HG03196 (cell line): ENCODE measurements around the gene CCDC110.

Source experiments
- ATAC-seq: cut with Tn5 transposase; IDR thresholded peaks from one replicate; pipeline ENCODE4 v1.9.1; 2021; ENCODE audit not compliant: unreplicated experiment

Gene CCDC110

GRCh38 chr4:185473247-185473646 is 1.7 kb upstream of the CCDC110 start:
- no peak for ATAC-seq

DNA sequence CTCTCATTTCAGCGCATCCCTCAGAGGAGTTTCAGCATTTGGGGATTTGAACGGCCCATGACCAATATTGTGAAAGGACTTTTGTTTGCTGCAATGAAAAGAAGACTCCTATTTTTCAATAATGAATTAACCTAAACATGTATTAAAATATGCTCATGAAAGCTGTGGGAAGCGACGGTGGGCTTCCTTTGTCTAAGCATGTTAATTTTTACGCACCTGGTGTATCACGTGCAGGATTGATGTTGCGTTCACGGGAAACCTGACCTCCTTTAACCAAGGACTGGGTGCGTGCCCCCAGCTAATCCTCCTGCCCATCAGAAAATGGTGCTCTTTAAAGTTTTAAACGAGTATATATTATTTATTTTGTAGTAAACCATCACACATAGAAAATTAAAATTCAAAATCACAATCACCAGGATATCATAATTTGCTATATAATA is 590 bp upstream of the CCDC110 start:
- no peak for ATAC-seq

- no peak for ATAC-seq
These were observed 885 bp downstream of the CCDC110 start for GRCh38 chr4:185470501-185471195.

DNA sequence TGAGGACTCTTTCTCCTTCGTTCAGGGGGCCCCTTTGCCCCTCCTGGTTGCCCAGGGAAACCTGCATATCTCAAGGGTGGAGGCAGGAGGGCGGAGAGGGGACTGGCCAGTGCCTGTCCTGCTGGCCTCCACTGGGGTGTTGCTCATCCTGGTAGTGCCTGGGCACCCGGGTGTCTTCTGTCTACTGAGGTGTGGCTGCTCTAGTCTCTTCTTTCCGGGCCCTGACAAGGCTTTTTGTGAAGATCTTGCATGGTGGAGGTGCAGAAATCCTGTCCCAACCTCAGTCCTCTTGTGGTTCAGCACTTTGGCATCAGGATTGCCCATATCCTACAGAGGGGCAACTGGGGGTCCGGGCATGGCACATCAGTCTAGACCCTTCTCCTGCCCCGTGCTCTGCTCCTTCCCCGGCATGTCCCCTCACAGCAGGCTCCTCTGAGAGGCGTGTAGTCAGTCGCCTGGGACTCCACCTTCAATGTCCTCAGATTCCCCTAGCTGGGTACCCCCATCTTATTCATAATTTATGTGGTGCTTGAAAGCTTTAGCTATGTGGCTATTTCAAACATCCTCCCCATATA is 1.9 kb downstream of the CCDC110 start:
- no peak for ATAC-seq

GRCh38 chr4:185468999-185469398 is 2.5 kb downstream of the CCDC110 start:
- ATAC-seq: no peak

GRCh38 chr4:185467991-185468390 is 3.5 kb downstream of the CCDC110 start:
- no peak for ATAC-seq

GRCh38 chr4:185467101-185467500 is 4.4 kb downstream of the CCDC110 start:
- no peak for ATAC-seq

GRCh38 chr4:185465707-185466106 is 5.8 kb downstream of the CCDC110 start:
- no peak for ATAC-seq

- no peak for ATAC-seq
These were observed 6.6 kb downstream of the CCDC110 start for GRCh38 chr4:185464887-185465286.

DNA sequence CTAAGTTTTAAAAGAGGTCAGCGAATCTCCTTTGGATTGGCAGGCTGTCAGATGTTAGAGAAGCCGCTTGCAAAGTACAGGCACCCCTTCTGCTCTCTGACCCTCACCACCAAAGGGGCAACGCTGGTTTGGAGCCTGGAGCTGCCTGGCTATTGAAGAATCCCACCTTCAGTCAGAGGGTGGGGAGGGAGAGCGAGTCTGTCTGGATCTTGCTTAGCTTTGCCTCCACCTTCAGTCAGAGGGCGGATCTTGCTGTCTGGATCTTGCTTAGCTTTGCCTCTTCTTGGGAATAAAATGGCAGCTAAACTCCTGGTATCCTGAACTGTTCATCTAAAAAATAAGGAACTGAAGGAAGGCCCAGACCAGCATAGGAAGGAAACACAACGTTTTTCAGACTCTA is 7.3 kb downstream of the CCDC110 start:
- no peak for ATAC-seq

DNA sequence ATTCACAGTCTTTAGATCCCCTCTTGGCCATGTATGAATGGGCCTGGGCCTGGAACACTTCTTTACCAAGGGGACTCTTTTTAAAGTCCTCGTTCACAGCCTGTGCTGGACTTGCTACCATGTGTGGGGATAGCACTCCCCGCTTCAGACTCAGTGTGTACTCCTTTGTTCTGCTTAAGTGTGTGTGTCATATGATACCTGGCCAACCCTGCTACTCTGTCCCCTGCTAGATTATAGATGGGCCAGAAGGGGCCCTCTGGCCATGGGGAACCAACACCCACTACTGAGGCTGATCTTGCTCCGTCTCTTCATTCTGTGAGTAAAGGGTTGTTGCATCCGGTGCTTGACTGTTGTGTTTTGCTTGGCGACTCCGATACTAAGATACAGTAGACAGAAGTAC is 8.0 kb downstream of the CCDC110 start:
- no peak for ATAC-seq

DNA sequence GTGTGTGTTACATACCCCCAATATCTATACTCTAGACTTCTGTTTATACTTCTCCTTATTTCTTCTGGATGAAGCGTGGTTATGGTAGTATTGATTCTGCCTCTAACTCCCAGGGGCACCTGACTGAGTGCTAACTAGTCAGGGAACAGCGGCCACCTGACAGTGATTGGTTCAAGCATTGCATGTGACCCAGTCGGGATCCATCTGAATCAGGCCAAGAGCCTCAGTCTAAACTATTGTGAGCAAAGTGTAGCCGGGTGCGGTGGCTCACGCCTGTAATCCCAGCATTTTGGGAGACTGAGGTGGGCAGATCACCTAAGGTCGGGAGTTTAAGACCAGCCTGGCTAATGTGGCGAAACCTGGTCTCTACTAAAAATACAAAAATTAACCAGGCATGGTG is 10.0 kb downstream of the CCDC110 start:
- no peak for ATAC-seq

DNA sequence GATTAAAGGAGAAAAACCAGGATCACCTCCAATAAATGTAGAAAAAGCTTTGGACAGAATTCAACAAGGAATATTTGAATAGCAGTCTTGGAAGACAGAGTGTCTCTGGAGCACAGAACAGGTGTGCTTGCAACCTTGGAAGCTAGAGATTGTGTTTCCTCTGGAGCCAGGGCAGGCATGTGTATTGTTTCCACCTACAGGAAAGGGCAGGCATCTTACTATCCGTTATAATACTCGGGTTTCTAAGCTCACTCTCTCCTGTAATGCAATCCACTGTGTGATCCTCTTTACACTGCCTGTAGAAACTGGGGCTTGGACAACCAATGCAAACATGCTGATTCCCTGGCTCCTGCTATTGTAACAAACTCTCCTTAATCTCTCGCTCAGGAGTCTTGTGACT is 14.4 kb downstream of the CCDC110 start:
- ATAC-seq: no peak

GRCh38 chr4:185456131-185456530 is 15.4 kb downstream of the CCDC110 start:
- ATAC-seq: no peak

DNA sequence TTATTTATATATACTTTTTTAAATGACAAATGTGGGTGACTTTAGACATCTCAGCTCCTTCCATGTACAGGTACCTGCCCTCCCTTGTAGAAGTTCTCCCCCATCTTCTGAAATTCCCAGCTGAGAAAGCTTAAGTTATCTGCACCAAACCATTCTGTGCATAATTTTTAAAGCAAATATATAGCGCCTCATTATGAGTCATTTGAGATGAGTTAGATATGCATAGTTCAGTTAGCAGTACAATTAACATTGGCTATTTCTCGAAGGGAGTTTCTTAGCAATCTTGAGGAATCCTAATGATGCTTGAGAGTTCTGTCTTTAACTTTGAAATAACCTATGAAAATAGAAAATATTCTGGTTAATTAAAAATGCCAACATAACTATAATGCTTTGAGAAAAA is 26.3 kb downstream of the CCDC110 start:
- ATAC-seq: no peak

DNA sequence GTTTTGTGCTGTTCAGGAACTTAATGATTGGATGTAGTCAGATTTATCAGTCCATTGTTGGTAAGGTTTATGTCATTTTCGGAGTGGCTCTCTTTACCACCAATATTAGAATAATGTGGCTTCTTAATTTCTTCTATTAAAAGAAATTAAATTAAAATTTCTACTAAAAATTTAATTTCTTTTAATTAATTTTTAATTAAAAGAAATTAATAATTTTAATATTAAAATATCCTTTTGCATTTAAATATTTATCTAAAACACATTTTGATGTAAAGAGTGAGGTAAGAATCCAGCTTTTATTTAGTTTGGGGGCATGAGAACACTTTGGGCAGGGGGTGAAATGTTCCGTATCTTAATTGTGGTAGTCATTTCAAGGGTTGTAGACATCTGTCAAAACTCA is 30.1 kb downstream of the CCDC110 start:
- no peak for ATAC-seq

- no peak for ATAC-seq
These were observed 33.7 kb downstream of the CCDC110 start for GRCh38 chr4:185437809-185438208.

GRCh38 chr4:185435466-185435865 is 36.1 kb downstream of the CCDC110 start:
- ATAC-seq: no peak

GRCh38 chr4:185429660-185430059 is 41.9 kb downstream of the CCDC110 start:
- no peak for ATAC-seq

DNA sequence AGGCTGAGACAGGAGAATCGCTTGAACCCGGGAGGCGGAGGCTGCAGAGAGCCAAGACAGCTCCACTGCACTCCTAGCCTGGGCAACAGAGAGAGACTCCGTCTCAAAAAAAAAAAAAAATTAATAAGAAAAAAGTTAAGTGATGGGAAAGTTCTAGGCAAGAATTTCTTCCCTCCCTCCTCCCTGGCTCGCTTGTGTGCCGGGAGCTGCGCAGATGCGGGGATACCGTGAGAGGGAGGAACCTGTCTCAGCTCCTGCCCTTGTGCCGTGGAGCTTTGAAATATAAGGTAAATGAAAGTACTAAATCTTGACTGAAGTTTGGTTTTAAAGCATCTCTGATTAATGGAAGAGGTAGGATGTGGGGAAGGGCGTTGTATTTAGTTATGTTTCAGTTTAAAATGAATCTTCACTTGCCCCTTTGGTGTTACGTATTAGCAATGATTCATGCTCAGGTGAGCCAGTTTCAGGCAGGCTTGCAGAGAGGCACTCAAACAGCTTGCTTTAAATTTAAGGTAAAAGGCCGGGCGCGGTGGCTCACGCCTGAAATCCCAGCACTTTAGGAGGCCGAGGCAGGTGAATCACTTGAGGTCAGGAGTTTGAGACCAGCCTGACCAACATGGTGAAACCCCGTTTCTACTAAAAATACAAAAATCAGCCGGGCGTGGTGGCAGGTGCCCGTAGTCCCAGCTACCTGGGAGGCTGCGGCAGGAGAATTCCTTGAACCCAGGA is 44.4 kb downstream of the CCDC110 start:
- no peak for ATAC-seq

GRCh38 chr4:185425647-185426352 is 45.7 kb downstream of the CCDC110 start, which contains the start of gene UFSP2:
Gene UFSP2, minus strand, starts transcription at chr4:185425964. Its CDS starts 96 bp downstream, at chr4:185425868.
- ATAC-seq: peak; percentile 95
